Small intestine (tissue), 7 donors: ENCODE measurements around the gene TNFSF13. TPM values are rescaled to one million over a fixed set of nuclear protein-coding genes. Genes with fewer than 3 reads are reported as not detected.

Source experiments
- DNase-seq, 2 donors: peaks; one replicate each; pipeline versions ENCODE4 v3.0.0 to v3.0.0-alpha.2; 2013
- FAIRE-seq: peaks from 2 replicates; lab custom pipeline; 2012; peaks lifted over from hg19 to GRCh38; lab: Jason Lieb, UNC
- H3K27ac ChIP-seq, 3 donors: one replicate each; pipeline ENCODE4 v1.5.1; 2013; ENCODE audit warnings: low read length in 2 of 3, mild to moderate bottlenecking in 2 of 3, control low read depth in 1 of 3, inconsistent platforms in 1 of 3, low read depth in 1 of 3, moderate library complexity in 1 of 3
- H3K27me3 ChIP-seq, 3 donors: one replicate each; pipeline ENCODE4 v1.6.1; 2013; ENCODE audit warnings: low read length in 3 of 3, inconsistent platforms in 1 of 3; ENCODE audit not compliant: control insufficient read depth in 3 of 3, insufficient read depth in 3 of 3
- H3K36me3 ChIP-seq, 3 donors: one replicate each; pipeline ENCODE4 v1.6.1; 2013; ENCODE audit warnings: low read length in 3 of 3, inconsistent platforms in 1 of 3, low read depth in 1 of 3, mild to moderate bottlenecking in 1 of 3, moderate library complexity in 1 of 3; ENCODE audit not compliant: control insufficient read depth in 3 of 3, insufficient read depth in 2 of 3
- H3K4me1 ChIP-seq, 3 donors: one replicate each; pipeline ENCODE4 v1.6.1; 2013; ENCODE audit warnings: low read length in 2 of 3, inconsistent platforms in 1 of 3, low read depth in 1 of 3, mild to moderate bottlenecking in 1 of 3, moderate library complexity in 1 of 3; ENCODE audit not compliant: control insufficient read depth in 3 of 3, insufficient read depth in 2 of 3
- H3K4me3 ChIP-seq, 3 donors: one replicate each; pipeline ENCODE4 v1.5.1; 2013; ENCODE audit warnings: low read length in 3 of 3, control low read depth in 1 of 3, inconsistent platforms in 1 of 3, low read depth in 1 of 3, mild to moderate bottlenecking in 1 of 3, moderate library complexity in 1 of 3
- H3K9me3 ChIP-seq, 2 donors: one replicate each; pipeline ENCODE4 v1.6.1; 2013; ENCODE audit warnings: low read depth in 1 of 2, low read length in 1 of 2; ENCODE audit not compliant: control insufficient read depth in 2 of 2, insufficient read depth in 1 of 2
- WGBS, 3 donors: extraction: QIAGEN DNeasy Blood & Tissue Kit; methylation state at CpG; one replicate each; pipeline ENCODE4 v1.1.7; 2013; 5-methylcytosine and 5-hydroxymethylcytosine counted together
- polyA plus RNA-seq, 4 donors: library from polyadenylated mRNA; stranded (reverse) in 3 of 4; unstranded in 1 of 4; fragments of 200-250 nt in 3 of 4; fragments of 120-200 nt in 1 of 4; gene quantifications; one replicate each; pipeline versions ENCODE4 v1.2.1 to v1.2.3, GENCODE V29; 2013
- donor health status: healthy with polysubstance abuse.
- donor health status: control.
- donor health status: control.
- donor health status: Bipolar disorder and iron deficiency.
- donor health status: healthy.

The TNFSF13 gene
- polyA plus RNA-seq, 4 donors = 23.0 to 107 (median 28.5) TPM

- whole genome bisulfite sequencing, 3 donors = 2 to 3% (median 2%) methylated on average over 45 to 65 of the region's 65 CpGs
- DNase-seq (peak; percentile 50 to 80), FAIRE-seq (no peak)
- Histone ChIP-seq H3K4me3 (peak within 1 kb of the TSS; percentile 44 to 76 (median 70)), H3K27ac (peak within 1 kb of the TSS; percentile 71 to 90 (median 89)), H3K27me3 (no peaks in the 10 kb centered on the region), H3K4me1 (peaks cover 2 to 48% (median 2%) of the 10 kb centered on the region in 3 donors), H3K9me3 (no peaks in the 10 kb centered on the region), H3K36me3 (peaks cover 0 to 12% (median 0%) of the 10 kb centered on the region in 3 donors)
Measured at GRCh38 chr17:7548585-7549400, 9.8 kb upstream of the TNFSF13 start, which contains the start of gene TNFSF12. TSS of gene TNFSF12 (plus strand) at chr17:7549058. CDS start at chr17:7549154, 96 bp downstream.

DNA sequence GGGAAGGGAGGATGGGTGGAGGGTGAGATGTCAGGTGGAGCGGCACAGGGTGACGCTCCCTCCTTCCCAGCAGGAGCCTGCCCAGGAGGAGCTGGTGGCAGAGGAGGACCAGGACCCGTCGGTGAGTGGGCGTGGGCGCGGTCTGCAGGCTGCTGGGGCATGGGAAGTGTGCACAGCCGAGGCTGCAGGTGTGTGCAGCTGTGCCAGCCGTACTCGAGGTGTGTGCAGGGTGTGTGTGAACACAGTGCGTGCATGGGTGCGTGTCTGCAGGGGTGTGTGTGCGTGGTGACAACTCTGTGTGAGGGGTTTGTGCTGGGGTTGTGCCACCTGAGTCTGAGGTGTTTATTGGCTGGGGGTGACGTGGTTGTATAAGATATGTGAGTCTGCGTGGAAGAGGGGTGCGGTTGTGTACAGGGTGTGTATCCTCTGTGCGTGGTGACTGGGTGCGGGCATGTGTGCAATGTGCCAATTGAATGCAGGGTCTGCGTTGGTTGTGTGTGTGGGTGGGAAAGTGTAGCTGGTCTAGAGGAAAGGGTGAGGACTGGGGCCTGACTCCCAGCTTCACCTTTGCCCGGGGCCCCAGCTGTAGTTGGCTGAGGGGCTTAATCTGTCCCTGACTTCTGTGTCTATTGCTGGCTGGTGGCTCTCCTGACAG lies 9.0 kb upstream of the TNFSF13 start:
- peaks cover 2 to 48% (median 2%) of the 10 kb centered on the region in 3 donors for H3K4me1 ChIP-seq
- WGBS, 3 donors = 13 to 22% (median 14%) methylated on average over 20 of the region's 20 CpGs
- no peaks in the 10 kb centered on the region for H3K27me3 ChIP-seq
- peak overlapping the region; percentile 71 to 90 (median 88) for H3K27ac ChIP-seq
- DNase-seq = peak; percentile 59 to 80
- no peaks in the 10 kb centered on the region for H3K9me3 ChIP-seq
- H3K36me3 ChIP-seq = peaks cover 0 to 15% (median 0%) of the 10 kb centered on the region in 3 donors
- FAIRE-seq = no peak
- H3K4me3 ChIP-seq = peak overlapping the region; percentile 44 to 76 (median 70)

DNA sequence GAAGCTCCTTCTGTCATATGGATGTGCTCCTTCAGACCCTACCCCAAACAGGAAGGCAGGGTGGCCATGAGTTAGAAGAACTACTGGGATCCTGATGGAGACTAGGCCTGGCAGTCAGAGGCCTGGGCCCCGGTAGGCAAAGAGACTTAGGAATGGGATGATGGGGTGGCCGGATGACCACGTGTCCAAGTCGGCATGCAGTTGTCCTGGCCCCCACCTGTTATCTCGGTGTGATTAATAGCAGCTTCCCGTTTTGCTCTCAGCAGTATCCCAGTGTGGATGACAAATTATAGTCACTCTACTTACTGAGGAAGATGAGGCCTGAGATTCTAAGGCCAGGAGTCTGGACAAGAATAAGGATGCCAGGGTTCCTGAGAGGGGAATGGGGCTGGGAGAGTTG lies 8.2 kb upstream of the TNFSF13 start:
- Histone ChIP-seq H3K36me3 (peaks cover 0 to 18% (median 0%) of the 10 kb centered on the region in 3 donors), H3K27ac (peak overlapping the region in 2 of 3 donors; percentile 88 to 90), H3K4me3 (no peak overlapping the region), H3K27me3 (no peaks in the 10 kb centered on the region), H3K9me3 (no peaks in the 10 kb centered on the region), H3K4me1 (peaks cover 2 to 48% (median 2%) of the 10 kb centered on the region in 3 donors)
- 50 to 65% (median 57%) methylated on average over 6 of the region's 6 CpGs for WGBS, 3 donors
- FAIRE-seq = no peak
- DNase-seq = peak in 1 of 2 donors; percentile 64

- Histone ChIP-seq H3K36me3 (peaks cover 0 to 18% (median 0%) of the 10 kb centered on the region in 3 donors), H3K27ac (peak overlapping the region in 2 of 3 donors; percentile 27 to 88), H3K4me3 (peak overlapping the region in 1 of 3 donors; percentile 16), H3K9me3 (no peaks in the 10 kb centered on the region), H3K4me1 (peaks cover 2 to 52% (median 2%) of the 10 kb centered on the region in 3 donors), H3K27me3 (no peaks in the 10 kb centered on the region)
- peak; percentile 52 to 90 for DNase-seq
- FAIRE-seq = no peak
- WGBS, 3 donors = 23 to 60% (median 36%) methylated on average over 4 of the region's 4 CpGs
Measured at GRCh38 chr17:7551396-7551795, 7.2 kb upstream of the TNFSF13 start.

DNA sequence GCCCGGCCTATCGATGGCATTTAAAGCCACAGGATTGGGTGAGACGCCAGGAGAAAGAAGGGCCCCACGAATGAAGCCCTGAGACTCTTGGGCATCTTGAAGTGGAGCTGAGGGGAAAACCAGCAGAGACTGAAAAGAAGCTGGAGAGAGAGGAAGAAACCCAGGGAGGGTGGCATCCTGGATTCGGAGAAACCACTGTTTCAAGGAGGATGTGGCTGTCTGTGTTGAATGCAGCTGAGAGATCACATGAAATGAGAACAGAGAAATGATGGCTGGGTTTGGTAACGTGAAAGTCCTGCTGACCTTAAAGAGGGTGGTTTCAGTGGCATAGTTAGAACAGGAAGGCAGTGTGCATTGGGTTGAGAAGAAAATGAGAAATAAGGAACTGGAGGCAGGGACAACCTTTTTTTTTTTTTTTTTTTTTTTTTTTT lies 5.9 kb upstream of the TNFSF13 start:
- 68 to 90% (median 79%) methylated on average over 6 of the region's 6 CpGs for WGBS, 3 donors
- DNase-seq (peak in 1 of 2 donors; percentile 31), FAIRE-seq (no peak)
- H3K9me3 ChIP-seq = no peaks in the 10 kb centered on the region
- peaks cover 0 to 24% (median 0%) of the 10 kb centered on the region in 3 donors for H3K36me3 ChIP-seq
- peaks cover 2 to 58% (median 6%) of the 10 kb centered on the region in 3 donors for H3K4me1 ChIP-seq
- H3K4me3 ChIP-seq = no peak overlapping the region
- no peaks in the 10 kb centered on the region for H3K27me3 ChIP-seq
- peak overlapping the region in 1 of 3 donors; percentile 20 for H3K27ac ChIP-seq

GRCh38 chr17:7553356-7553755 lies 5.2 kb upstream of the TNFSF13 start:
- Histone ChIP-seq H3K27ac (peak overlapping the region in 2 of 3 donors; percentile 20 to 49), H3K36me3 (peaks cover 0 to 24% (median 0%) of the 10 kb centered on the region in 3 donors), H3K4me3 (no peak overlapping the region), H3K4me1 (peaks cover 2 to 61% (median 7%) of the 10 kb centered on the region in 3 donors), H3K9me3 (no peaks in the 10 kb centered on the region), H3K27me3 (no peaks in the 10 kb centered on the region)
- WGBS, 3 donors = 91 to 100% (median 93%) methylated on average over 1 of the region's 1 CpG
- no peak for DNase-seq
- FAIRE-seq = no peak

- Histone ChIP-seq H3K36me3 (peaks cover 0 to 31% (median 0%) of the 10 kb centered on the region in 3 donors), H3K27me3 (no peaks in the 10 kb centered on the region), H3K4me1 (peaks cover 2 to 67% (median 7%) of the 10 kb centered on the region in 3 donors), H3K4me3 (no peak overlapping the region), H3K9me3 (no peaks in the 10 kb centered on the region), H3K27ac (no peak overlapping the region)
- FAIRE-seq (no peak), DNase-seq (no peak)
- WGBS, 3 donors = 73 to 87% (median 87%) methylated on average over 10 of the region's 10 CpGs
Measured at GRCh38 chr17:7555320-7555948, 3.1 kb upstream of the TNFSF13 start.

DNA sequence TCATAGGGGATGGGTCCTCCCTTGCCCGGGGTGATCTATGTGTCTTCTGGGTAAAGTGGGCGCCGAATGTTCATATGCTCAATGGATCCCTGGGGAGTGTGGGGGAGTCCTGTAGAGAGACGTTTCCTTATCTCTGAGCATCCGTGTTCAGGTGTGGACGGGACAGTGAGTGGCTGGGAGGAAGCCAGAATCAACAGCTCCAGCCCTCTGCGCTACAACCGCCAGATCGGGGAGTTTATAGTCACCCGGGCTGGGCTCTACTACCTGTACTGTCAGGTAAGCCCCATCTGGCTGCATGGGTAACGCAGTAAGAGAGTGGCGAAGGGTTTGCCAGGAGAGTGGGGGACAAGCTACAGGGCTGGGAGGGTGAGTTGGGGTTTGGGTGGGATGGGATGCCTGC lies 1.9 kb upstream of the TNFSF13 start:
- Histone ChIP-seq H3K4me1 (peaks cover 0 to 60% (median 5%) of the 10 kb centered on the region in 3 donors), H3K27me3 (no peaks in the 10 kb centered on the region), H3K9me3 (no peaks in the 10 kb centered on the region), H3K27ac (peak overlapping the region; percentile 79 to 97 (median 95)), H3K36me3 (peaks cover 0 to 27% (median 0%) of the 10 kb centered on the region in 3 donors), H3K4me3 (peak overlapping the region in 2 of 3 donors; percentile 49 to 66)
- FAIRE-seq (no peak), DNase-seq (peak; percentile 49 to 57)
- 24 to 73% (median 43%) methylated on average over 12 of the region's 12 CpGs for whole genome bisulfite sequencing, 3 donors
